Central memory CD8-positive, alpha-beta T cell (primary cell): ENCODE data around the gene TRIP11.

Experiments
- ATAC-seq: fragments of 150-1000 bp; cut with Tn5 transposase; replicated peaks from 2 replicates; pipeline ENCODE4 v1.10.0; 2022; ENCODE audit warnings: mild to moderate bottlenecking, moderate FRiP score, moderate number of reproducible peaks; ENCODE audit not compliant: poor library complexity, severe bottlenecking; ENCODE audit errors: extremely low read depth
- DNase-seq, 2 donors: peaks; one replicate each; pipeline ENCODE4 v3.0.0; 2021; ENCODE audit warnings: low spot score in 2 of 2
- H3K27ac Mint-ChIP-seq: one replicate; pipeline ENCODE4 v1.8.0; 2022; ENCODE audit warnings: low read depth, mild to moderate bottlenecking, moderate library complexity, mixed read lengths
- H3K27me3 Mint-ChIP-seq: one replicate; pipeline ENCODE4 v1.8.0; 2022; ENCODE audit warnings: mixed read lengths
- H3K36me3 Mint-ChIP-seq: one replicate; pipeline ENCODE4 v1.8.0; 2022; ENCODE audit warnings: mild to moderate bottlenecking, moderate library complexity, mixed read lengths; ENCODE audit not compliant: insufficient read depth
- H3K4me1 Mint-ChIP-seq: one replicate; pipeline ENCODE4 v1.8.0; 2022; ENCODE audit warnings: mixed read lengths
- H3K4me3 Mint-ChIP-seq: one replicate; pipeline ENCODE4 v1.8.0; 2022; ENCODE audit warnings: mild to moderate bottlenecking, moderate library complexity, mixed read lengths
- H3K9me3 Mint-ChIP-seq: one replicate; pipeline ENCODE4 v1.8.0; 2022; ENCODE audit warnings: mixed read lengths

TRIP11 gene

GRCh38 chr14:91920526-91920925 is 119.3 kb downstream of the TRIP11 start:
- Mint-ChIP-seq H3K27ac (no peak overlapping the region), H3K9me3 (no peaks in the 10 kb centered on the region), H3K36me3 (peaks cover 1% of the 10 kb centered on the region), H3K27me3 (no peaks in the 10 kb centered on the region), H3K4me1 (no peaks in the 10 kb centered on the region), H3K4me3 (no peak overlapping the region)
- DNase-seq: no peak
- no peak for ATAC-seq

DNA sequence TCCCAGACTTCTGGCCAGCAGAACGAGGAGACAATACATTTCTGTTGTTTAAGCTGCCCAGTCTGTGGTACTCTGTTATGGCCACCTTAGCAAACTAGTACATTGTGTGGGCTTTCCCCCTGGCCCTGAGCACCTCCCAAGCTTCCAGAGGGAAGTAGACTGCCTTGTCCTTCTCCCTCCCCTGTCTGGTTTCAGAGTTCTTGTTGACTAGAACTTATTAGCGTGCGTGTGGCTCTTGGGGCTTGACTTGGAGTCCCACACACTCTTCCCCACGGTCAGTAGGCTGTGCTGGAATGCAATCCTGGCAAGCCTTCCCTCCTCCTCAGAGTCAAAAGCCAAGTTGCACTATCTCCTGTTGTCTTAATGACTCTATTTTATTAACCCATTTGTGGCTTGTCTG is 120.0 kb downstream of the TRIP11 start:
- no peak for ATAC-seq
- Mint-ChIP-seq H3K4me3 (no peak overlapping the region), H3K27me3 (no peaks in the 10 kb centered on the region), H3K36me3 (peaks cover 1% of the 10 kb centered on the region), H3K4me1 (no peaks in the 10 kb centered on the region), H3K9me3 (no peaks in the 10 kb centered on the region), H3K27ac (no peak overlapping the region)
- no peak for DNase-seq

DNA sequence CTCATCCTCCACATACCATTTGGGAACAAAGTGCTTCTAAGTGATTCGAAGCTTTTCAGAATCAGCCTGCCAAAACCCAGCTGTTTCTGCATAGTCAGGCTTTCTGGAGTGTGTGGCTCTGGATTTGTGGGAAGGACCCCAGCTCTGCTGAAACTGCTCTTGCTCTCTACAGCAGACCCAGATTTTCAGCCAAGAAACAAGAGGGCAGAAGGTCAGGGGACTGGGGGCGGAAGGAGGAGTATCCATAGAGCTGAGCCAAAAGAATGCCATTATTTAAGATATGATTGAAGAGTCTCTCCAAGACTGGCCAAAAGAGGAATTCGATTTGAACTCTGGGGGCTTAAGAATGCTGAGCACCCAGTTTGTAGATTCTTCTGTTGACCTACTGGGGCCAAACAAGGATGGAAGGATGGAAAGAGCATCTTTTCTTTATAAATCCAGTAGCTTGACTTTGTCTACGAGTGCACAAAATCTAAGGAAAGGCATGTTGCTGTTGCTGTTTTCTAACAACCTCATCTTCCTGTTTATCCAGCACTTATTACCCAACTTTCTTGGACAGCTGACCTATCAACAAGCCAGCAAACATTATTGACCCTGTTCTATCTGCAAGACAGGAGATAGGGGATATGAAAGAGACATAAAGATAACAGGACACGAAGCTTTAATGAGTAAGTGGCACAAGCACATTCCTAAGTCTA is 121.5 kb downstream of the TRIP11 start:
- Mint-ChIP-seq H3K27me3 (no peaks in the 10 kb centered on the region), H3K4me3 (no peak overlapping the region), H3K36me3 (peaks cover 1% of the 10 kb centered on the region), H3K27ac (no peak overlapping the region), H3K4me1 (no peaks in the 10 kb centered on the region), H3K9me3 (no peaks in the 10 kb centered on the region)
- DNase-seq (no peak), ATAC-seq (no peak)
